ENCODE data around the gene GLS. TPM values are rescaled to one million over a fixed set of nuclear protein-coding genes. Genes with fewer than 3 reads are reported as not detected.

The GLS gene
- total RNA-seq, 4 donors from 2014 or later = 60.6 to 128 (median 75.7) TPM

DNA sequence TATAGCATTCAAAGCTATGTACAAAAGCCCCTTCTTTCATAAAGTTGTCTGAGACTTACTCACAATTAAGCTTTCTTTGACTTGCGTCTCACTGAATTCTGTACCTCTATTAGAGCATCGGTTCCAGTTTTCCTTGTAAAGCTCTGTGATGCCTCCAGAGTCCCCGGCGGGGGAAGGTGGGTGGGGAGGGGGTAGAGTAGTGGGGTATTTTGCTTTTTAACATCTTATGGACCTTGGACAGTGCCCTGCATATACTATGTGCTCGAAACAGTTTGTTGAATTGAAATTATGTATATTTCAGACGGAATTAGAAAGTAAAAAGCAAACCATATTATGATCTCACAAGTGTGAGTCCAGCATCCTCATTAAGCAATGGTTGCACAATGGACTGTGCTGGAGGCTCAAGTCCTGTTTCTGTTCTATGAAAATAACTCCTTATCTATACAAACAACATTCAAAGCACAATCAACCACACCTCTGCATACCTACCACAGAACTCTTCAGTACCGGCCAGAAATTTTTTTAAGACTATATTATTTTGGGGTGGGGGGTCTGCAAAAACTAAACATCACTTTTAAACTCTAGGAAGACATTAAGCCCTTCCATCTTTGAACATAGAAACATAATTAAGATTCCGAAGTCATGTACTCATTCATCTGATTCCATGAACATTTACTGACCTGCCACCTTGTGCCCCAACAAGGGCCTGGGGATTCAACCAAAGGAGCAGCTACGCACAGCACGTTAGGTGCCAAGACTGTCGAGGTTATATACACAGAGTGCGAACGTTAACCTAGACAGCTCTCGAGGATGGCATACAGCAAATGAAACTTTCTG is 132.4 kb downstream of the GLS start:
- no peak for DNase-seq (ENCODE audit: low spot score in 2 of 2)
- H3K36me3 ChIP-seq = peaks cover 5% of the 10 kb centered on the region
- peaks cover 35% of the 10 kb centered on the region for H3K4me1 ChIP-seq
- peak overlapping the region; percentile 90 for H3K27ac ChIP-seq
- peak overlapping the region; percentile 81 for H3K4me3 ChIP-seq
- no peaks in the 10 kb centered on the region for H3K27me3 ChIP-seq
- TF ChIP-seq EP300 (IDR thresholded peaks at IDR 0.05) = no peak
- TF ChIP-seq, protein P1, sequence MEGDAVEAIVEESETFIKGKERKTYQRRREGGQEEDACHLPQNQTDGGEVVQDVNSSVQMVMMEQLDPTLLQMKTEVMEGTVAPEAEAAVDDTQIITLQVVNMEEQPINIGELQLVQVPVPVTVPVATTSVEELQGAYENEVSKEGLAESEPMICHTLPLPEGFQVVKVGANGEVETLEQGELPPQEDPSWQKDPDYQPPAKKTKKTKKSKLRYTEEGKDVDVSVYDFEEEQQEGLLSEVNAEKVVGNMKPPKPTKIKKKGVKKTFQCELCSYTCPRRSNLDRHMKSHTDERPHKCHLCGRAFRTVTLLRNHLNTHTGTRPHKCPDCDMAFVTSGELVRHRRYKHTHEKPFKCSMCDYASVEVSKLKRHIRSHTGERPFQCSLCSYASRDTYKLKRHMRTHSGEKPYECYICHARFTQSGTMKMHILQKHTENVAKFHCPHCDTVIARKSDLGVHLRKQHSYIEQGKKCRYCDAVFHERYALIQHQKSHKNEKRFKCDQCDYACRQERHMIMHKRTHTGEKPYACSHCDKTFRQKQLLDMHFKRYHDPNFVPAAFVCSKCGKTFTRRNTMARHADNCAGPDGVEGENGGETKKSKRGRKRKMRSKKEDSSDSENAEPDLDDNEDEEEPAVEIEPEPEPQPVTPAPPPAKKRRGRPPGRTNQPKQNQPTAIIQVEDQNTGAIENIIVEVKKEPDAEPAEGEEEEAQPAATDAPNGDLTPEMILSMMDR (IDR thresholded peaks at IDR 0.05) = no peak
- TF ChIP-seq POLR2AphosphoS5 (IDR thresholded peaks at IDR 0.05) = no peak
- TF ChIP-seq POLR2A (IDR thresholded peaks at IDR 0.05) = no peak
- 28% methylated on average over 14 of the region's 14 CpGs for WGBS
- no peaks in the 10 kb centered on the region for H3K9me3 ChIP-seq

DNA sequence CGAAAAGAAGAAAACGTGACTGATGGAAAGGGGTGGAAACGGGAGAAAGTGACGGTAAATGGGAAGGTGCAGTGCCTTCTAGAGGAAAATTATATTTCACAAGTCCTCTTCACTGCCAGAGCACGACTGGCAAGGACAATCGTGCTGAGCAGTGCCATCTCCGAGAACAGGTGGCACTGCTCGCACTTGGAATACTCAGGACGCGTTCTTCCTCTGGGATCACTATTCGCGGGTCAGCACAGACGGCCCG is 133.0 kb downstream of the GLS start:
- TF ChIP-seq EP300 (IDR thresholded peaks at IDR 0.05) (no peak), POLR2A (IDR thresholded peaks at IDR 0.05) (no peak), POLR2AphosphoS5 (IDR thresholded peaks at IDR 0.05) (no peak)
- TF ChIP-seq, protein P1 (IDR thresholded peaks at IDR 0.05) = no peak
- WGBS = under 1% methylated on average over 14 of the region's 14 CpGs
- H3K27me3 ChIP-seq = no peaks in the 10 kb centered on the region
- peak overlapping the region; percentile 81 for H3K4me3 ChIP-seq
- H3K4me1 ChIP-seq = peaks cover 35% of the 10 kb centered on the region
- DNase-seq (ENCODE audit: low spot score in 2 of 2) = no peak
- peak overlapping the region; percentile 90 for H3K27ac ChIP-seq
- H3K9me3 ChIP-seq = no peaks in the 10 kb centered on the region
- peaks cover 4% of the 10 kb centered on the region for H3K36me3 ChIP-seq

DNA sequence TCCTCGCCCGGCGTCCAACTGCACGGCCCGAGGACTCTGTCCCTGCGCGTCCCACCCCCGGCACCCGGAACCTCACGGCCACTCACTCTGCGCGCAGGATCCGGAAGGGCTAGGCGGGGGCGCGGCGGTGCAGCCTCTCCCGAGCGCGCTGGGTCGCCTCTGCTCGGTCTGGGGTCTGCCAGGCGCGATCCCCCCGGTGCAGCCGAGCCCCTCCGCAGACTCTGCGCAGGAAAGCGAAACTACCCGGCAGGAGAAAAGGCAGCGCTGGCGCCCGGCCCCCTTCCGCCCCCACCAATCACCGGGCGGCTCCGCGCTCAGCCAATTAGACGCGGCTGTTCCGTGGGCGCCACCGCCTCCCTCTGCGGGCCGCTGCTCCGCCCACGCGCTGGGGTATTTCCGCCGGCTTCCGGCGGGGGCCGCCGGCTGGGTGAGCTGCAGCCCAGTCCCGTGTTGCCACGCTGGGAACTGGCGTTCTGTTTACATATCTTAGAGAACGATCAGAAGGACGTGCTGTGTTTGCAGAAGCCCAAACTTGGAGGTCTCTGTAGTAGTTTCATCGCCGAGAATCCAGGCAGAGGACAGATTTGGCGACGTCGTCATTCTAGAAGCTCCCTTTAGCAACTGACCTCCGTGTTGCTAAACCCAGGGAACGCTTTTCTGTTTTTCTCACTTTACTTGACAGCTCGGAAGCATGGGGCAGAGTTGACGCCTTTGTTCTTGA is 133.5 kb downstream of the GLS start, which contains the start of gene STAT1:
Gene STAT1, minus strand, starts transcription at position 240 of the 721 bp plus-strand sequence. CDS start 4,168 bp downstream, outside the sequence.
- Histone ChIP-seq H3K9me3 (no peaks in the 10 kb centered on the region), H3K27ac (peak within 1 kb of the TSS; percentile 90), H3K27me3 (no peaks in the 10 kb centered on the region), H3K36me3 (no peaks in the 10 kb centered on the region), H3K4me1 (peaks cover 35% of the 10 kb centered on the region), H3K4me3 (peak within 1 kb of the TSS; percentile 81)
- WGBS = under 1% methylated on average over 34 of the region's 68 CpGs
- peak; percentile 92 to 96 for DNase-seq (ENCODE audit: low spot score in 2 of 2)
- peak; percentile 62 to 82 for TF ChIP-seq POLR2A (IDR thresholded peaks at IDR 0.05)
- TF ChIP-seq EP300 (IDR thresholded peaks at IDR 0.05) = no peak
- TF ChIP-seq POLR2AphosphoS5 (IDR thresholded peaks at IDR 0.05) = peak in 2 of 3 donors; percentile 58 to 82
- TF ChIP-seq, protein P1 (IDR thresholded peaks at IDR 0.05) = no peak

DNA sequence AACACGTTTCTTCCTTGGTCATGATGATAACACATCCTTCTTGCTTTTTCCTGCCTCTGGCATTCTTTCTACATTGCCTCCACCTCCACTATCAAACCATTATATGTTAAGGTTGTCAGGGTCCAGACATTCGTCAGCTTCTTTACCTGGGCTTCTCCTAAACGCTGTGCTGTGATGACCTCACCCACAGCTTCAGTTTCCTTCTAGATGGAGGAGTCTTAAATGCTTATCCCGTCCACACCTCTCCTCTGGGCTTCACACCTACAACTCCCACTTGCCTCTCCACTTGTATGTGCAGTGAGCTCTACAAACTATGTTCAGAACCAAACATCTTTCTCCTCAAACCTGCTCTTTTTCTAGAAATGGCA is 134.0 kb downstream of the GLS start:
- Histone ChIP-seq H3K27me3 (no peaks in the 10 kb centered on the region), H3K4me1 (peaks cover 39% of the 10 kb centered on the region), H3K4me3 (peak overlapping the region; percentile 81), H3K36me3 (no peaks in the 10 kb centered on the region), H3K9me3 (no peaks in the 10 kb centered on the region), H3K27ac (peak overlapping the region; percentile 90)
- WGBS = 40% methylated on average over 4 of the region's 4 CpGs
- no peak for TF ChIP-seq POLR2AphosphoS5 (IDR thresholded peaks at IDR 0.05)
- TF ChIP-seq POLR2A (IDR thresholded peaks at IDR 0.05) = no peak
- no peak for DNase-seq (ENCODE audit: low spot score in 2 of 2)

Other genes starting within 250 kb of the GLS start
- 100 to 1,000 TPM in 3 of 4 donors, 10 to 100 TPM in 1; 83.3 to 116 (median 111) TPM for gene NAB1, start 231.7 kb upstream of the GLS start, total RNA-seq
- 10 to 100 TPM; 33.5 to 60.7 (median 37.6) TPM for gene STAT1, start 133.3 kb downstream of the GLS start, total RNA-seq